Caco-2 (cell line): ENCODE results near the gene RRH. TPM values are rescaled to one million over a fixed set of nuclear protein-coding genes. Genes with fewer than 3 reads are reported as not detected.

Experiments
- BruUV-seq: library from RNA; stranded (reverse); fragments of 400-500 nt; replicated peaks from 2 replicates; lab custom pipeline; 2021; lab: Mats Ljungman, UMichigan
- CTCF ChIA-PET: fragments of 300-600 bp; sonication (Branson Sonifier 250); formaldehyde crosslinking; loops from one replicate; lab custom pipeline; 2022; ENCODE audit warnings: antibody characterized with exemption; lab: Charles Lee
- POLR2A ChIA-PET: fragments of 300-600 bp; sonication (Branson Sonifier 250); formaldehyde crosslinking; loops from one replicate; lab custom pipeline; 2022; ENCODE audit warnings: antibody characterized with exemption; lab: Charles Lee
- DNase-seq, 2 experiments: peaks; one replicate each; pipeline versions ENCODE4 v3.0.0 to v3.0.0-alpha.2; 2020 to 2022
- H3K27me3 ChIP-seq: replicated peaks from 2 replicates; pipeline ENCODE4 v1.6.0; 2011; ENCODE audit warnings: low read length; ENCODE audit not compliant: control insufficient read depth, insufficient read depth
- H3K36me3 ChIP-seq: 2 replicates; pipeline ENCODE4 v1.5.1; 2011; ENCODE audit warnings: low read length; ENCODE audit not compliant: control insufficient read depth, insufficient read depth
- H3K4me1 ChIP-seq: fragments of 250-450 bp; sonication (Bioruptor Pico); 2 replicates; pipeline ENCODE4 v1.5.1; 2020; ENCODE audit warnings: mild to moderate bottlenecking
- H3K4me3 ChIP-seq: 2 replicates; pipeline ENCODE4 v1.5.1; 2011; ENCODE audit warnings: low read depth, mild to moderate bottlenecking, control low read depth, low read length
- H3K9me3 ChIP-seq: fragments of 250-450 bp; sonication (Bioruptor Pico); 2 replicates; pipeline ENCODE4 v1.5.1; 2020; ENCODE audit warnings: mild to moderate bottlenecking, moderate library complexity
- H3K27ac Mint-ChIP-seq: one replicate; pipeline ENCODE4 v1.8.0; 2022; ENCODE audit warnings: mixed read lengths; ENCODE audit not compliant: unreplicated experiment
- H3K27me3 Mint-ChIP-seq: one replicate; pipeline ENCODE4 v1.8.0; 2022; ENCODE audit warnings: mixed read lengths; ENCODE audit not compliant: insufficient read depth, unreplicated experiment
- H3K36me3 Mint-ChIP-seq: one replicate; pipeline ENCODE4 v1.8.0; 2022; ENCODE audit warnings: mild to moderate bottlenecking, mixed read lengths; ENCODE audit not compliant: insufficient read depth, unreplicated experiment
- H3K4me1 Mint-ChIP-seq: one replicate; pipeline ENCODE4 v1.8.0; 2022; ENCODE audit warnings: low read depth, mixed read lengths; ENCODE audit not compliant: unreplicated experiment
- H3K4me3 Mint-ChIP-seq: one replicate; pipeline ENCODE4 v1.8.0; 2022; ENCODE audit warnings: mild to moderate bottlenecking, moderate library complexity, mixed read lengths; ENCODE audit not compliant: unreplicated experiment
- H3K9me3 Mint-ChIP-seq: one replicate; pipeline ENCODE4 v1.8.0; 2022; ENCODE audit warnings: mixed read lengths; ENCODE audit not compliant: unreplicated experiment
- CTCF ChIP-seq, 2 experiments: fragments of 200-600 bp in 1 of 2; IDR thresholded peaks; 1 replicate in 1 of 2; 2 replicates in 1 of 2; pipeline versions ENCODE4 v1.5.1 to v1.8.0; 2011 to 2022; ENCODE audit warnings: antibody characterized with exemption in 1 of 2, control low read depth in 1 of 2, inconsistent platforms in 1 of 2, low read depth in 1 of 2, low read length in 1 of 2, mild to moderate bottlenecking in 1 of 2, moderate library complexity in 1 of 2; ENCODE audit not compliant: insufficient read depth in 1 of 2, severe bottlenecking in 1 of 2, unreplicated experiment in 1 of 2
- intact Hi-C: fragments of 100-400 bp; cut with micrococcal nuclease; formaldehyde crosslinking; loops from one replicate; pipeline ENCODE4 v1.10.0; 2022; ENCODE audit not compliant: unreplicated experiment
- total RNA-seq: library from RNA; stranded (reverse); gene quantifications from 2 replicates; pipeline ENCODE4 v1.2.3, GENCODE V29; 2022

The RRH gene
- total RNA-seq, 1 experiment from 2014 or later, result 0.34 TPM

- H3K4me3 Mint-ChIP-seq, result no peak overlapping the region
- H3K4me1 Mint-ChIP-seq, result no peaks in the 10 kb centered on the region
- ChIA-PET POLR2A (no interaction called here), CTCF (no interaction called here)
- H3K36me3 Mint-ChIP-seq, result peaks cover 22% of the 10 kb centered on the region
- no peak overlapping the region for H3K4me3 ChIP-seq
- TF ChIP-seq CTCF (IDR thresholded peaks at IDR 0.05; ENCODE audit: insufficient read depth in 1 of 2, low read depth in 1 of 2, low read length in 1 of 2, severe bottlenecking in 1 of 2, unreplicated experiment in 1 of 2), result peak; percentile 38 to 41
- intact Hi-C loops, result loop anchor here (1.0 to 5.0 kb wide), 3 partner anchors 124 to 404 kb away; no protein-coding TSS in a partner anchor
- H3K9me3 ChIP-seq, result no peaks in the 10 kb centered on the region
- H3K4me1 ChIP-seq, result no peaks in the 10 kb centered on the region
- no peaks in the 10 kb centered on the region for H3K36me3 ChIP-seq
- H3K27ac Mint-ChIP-seq, result no peak overlapping the region
- H3K27me3 ChIP-seq, result no peaks in the 10 kb centered on the region
- no peak for DNase-seq
- H3K27me3 Mint-ChIP-seq, result no peaks in the 10 kb centered on the region
- no peaks in the 10 kb centered on the region for H3K9me3 Mint-ChIP-seq
- no TSS peak for BruUV-seq
Observed at GRCh38 chr4:109826719-109827118, 1.1 kb upstream of the RRH start.

GRCh38 chr4:109833756-109834155 lies 6.0 kb downstream of the RRH start:
- Mint-ChIP-seq H3K27ac (no peak overlapping the region), H3K27me3 (no peaks in the 10 kb centered on the region), H3K4me1 (no peaks in the 10 kb centered on the region), H3K36me3 (no peaks in the 10 kb centered on the region), H3K9me3 (no peaks in the 10 kb centered on the region), H3K4me3 (no peak overlapping the region)
- Histone ChIP-seq H3K4me3 (no peak overlapping the region), H3K4me1 (no peaks in the 10 kb centered on the region), H3K27me3 (no peaks in the 10 kb centered on the region), H3K9me3 (no peaks in the 10 kb centered on the region), H3K36me3 (no peaks in the 10 kb centered on the region)
- TF ChIP-seq CTCF (IDR thresholded peaks at IDR 0.05; ENCODE audit: insufficient read depth in 1 of 2, low read depth in 1 of 2, low read length in 1 of 2, severe bottlenecking in 1 of 2, unreplicated experiment in 1 of 2), result no peak
- DNase-seq, result no peak
- BruUV-seq, result no TSS peak
- ChIA-PET CTCF (no interaction called here), POLR2A (no interaction called here)
- intact Hi-C loops, result no loop called here

DNA sequence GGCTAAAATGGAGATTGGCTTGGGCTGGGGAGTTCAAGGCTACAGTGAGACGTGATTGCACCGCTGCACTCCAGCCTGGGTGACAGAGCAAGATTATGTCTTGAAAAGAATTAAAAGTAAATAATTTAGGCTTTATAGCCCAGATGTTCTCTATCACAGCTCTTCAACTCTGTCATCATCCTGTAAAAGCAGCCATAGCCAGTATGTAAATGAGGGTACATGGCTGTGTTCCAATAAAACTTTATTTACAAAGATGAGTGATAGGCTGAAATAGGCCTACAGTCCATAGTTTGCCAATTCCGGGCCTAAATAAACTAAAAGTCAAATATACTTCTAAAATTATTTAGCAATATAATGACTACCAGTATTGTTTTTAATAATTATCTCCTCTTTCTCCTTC lies 9.2 kb downstream of the RRH start:
- H3K27me3 Mint-ChIP-seq, result no peaks in the 10 kb centered on the region
- H3K9me3 Mint-ChIP-seq, result no peaks in the 10 kb centered on the region
- no peaks in the 10 kb centered on the region for H3K4me1 ChIP-seq
- intact Hi-C loops, result no loop called here
- ChIA-PET CTCF (no interaction called here), POLR2A (interaction anchor here (0.7 kb wide), 1 partner anchor 19 kb away, joined by 3 read pairs; no protein-coding TSS in a partner anchor)
- no peaks in the 10 kb centered on the region for H3K9me3 ChIP-seq
- H3K4me1 Mint-ChIP-seq, result no peaks in the 10 kb centered on the region
- no TSS peak for BruUV-seq
- no peak for TF ChIP-seq CTCF (IDR thresholded peaks at IDR 0.05; ENCODE audit: insufficient read depth in 1 of 2, low read depth in 1 of 2, low read length in 1 of 2, severe bottlenecking in 1 of 2, unreplicated experiment in 1 of 2)
- H3K27me3 ChIP-seq, result no peaks in the 10 kb centered on the region
- H3K36me3 ChIP-seq, result no peaks in the 10 kb centered on the region
- H3K4me3 ChIP-seq, result no peak overlapping the region
- H3K27ac Mint-ChIP-seq, result no peak overlapping the region
- H3K36me3 Mint-ChIP-seq, result no peaks in the 10 kb centered on the region
- no peak overlapping the region for H3K4me3 Mint-ChIP-seq
- DNase-seq, result no peak
